ENCODE results near the gene DAZAP2.

The DAZAP2 gene

GRCh38 chr12:51238510-51239334, at the start of gene DAZAP2:
TSS of gene DAZAP2 (plus strand) at chr12:51238826. CDS start at chr12:51238908, 82 bp downstream.
- peak; percentile 84 for DNase-seq

- DNase-seq, result no peak
Observed at GRCh38 chr12:51189790-51190355, 48.8 kb upstream of the DAZAP2 start.

DNA sequence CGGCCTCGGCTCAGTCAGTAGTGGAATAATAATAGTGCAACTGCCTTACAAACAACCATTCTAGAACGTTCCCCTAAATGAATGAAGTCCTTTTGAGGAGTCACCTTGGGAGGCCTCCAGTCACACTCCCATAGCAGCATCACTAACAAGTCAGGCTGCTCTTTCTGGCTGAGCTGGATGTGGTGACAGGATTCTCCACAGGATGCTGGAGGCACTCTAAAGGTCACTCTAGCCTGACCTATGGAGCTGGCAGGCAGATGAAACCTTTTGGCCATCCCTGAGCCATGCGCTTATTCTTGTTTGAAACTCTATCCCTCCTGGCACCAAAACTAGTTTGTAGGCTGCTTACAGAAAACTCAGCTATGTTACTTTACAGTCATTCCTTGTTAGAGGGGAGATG, 47.8 kb upstream of the DAZAP2 start:
- DNase-seq, result no peak

GRCh38 chr12:51191516-51192283, 46.9 kb upstream of the DAZAP2 start:
- DNase-seq, result no peak

DNA sequence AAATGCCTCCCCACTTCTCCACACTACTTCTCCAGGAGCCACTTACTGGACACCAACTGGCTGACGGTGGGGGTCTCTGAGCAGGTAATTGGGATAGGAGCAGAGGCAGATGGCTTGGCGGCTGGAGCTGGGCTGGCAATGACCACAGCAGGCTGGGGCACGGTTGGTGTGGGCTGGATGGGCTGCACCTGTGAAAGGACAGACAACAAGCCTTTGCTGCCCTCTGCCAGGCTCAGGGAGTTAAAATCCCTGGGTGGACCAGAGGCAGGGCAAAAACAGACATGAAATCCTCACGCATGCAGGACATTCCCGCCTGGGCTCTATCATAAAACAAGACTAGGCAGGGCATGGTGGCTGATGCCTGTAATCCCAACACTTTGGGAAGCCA, 46.3 kb upstream of the DAZAP2 start:
- no peak for DNase-seq

- no peak for DNase-seq
Observed at GRCh38 chr12:51195841-51196240, 42.8 kb upstream of the DAZAP2 start.

GRCh38 chr12:51196547-51196946, 42.1 kb upstream of the DAZAP2 start:
- no peak for DNase-seq

DNA sequence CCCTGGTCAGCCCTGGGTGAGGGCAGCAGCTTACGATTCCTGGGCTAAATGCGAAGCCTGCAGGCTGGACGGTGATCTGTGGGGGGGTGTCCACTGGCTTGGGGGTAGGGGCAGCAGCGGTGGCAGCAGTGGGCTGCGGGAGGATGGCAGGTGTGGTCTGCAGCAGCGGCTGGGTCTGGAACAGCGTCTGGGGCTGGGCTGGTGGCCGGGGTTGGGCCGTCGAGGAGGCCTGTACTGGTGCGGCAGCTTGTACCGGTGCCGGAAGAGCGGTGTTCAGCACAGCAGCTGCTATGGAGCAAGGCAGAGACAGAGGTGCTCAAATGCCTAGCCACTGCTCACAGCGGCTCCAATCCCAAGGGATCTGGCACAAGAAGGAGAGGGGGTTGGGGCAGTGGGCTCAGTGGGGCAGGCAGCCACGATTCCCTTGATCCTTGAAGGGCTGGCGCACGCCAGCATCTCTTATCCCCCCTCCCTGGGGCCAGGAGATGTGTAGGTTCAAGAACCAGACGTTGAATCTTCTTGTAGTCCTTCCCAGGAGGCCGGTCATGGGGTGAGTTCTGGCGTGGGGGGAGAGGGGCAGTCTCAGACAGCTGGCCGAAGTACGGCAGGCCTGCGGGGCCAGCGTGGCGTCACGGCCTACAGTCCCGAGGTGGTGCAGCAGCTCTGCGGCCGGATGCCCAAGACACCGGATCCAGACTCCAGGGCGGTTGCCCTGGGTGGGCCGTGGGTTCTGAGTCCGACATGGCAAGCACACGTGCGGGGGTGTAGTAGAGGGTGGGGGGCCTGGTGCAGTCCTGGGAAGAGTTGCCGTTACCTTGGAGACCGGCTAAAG, 40.7 kb upstream of the DAZAP2 start:
- no peak for DNase-seq

DNA sequence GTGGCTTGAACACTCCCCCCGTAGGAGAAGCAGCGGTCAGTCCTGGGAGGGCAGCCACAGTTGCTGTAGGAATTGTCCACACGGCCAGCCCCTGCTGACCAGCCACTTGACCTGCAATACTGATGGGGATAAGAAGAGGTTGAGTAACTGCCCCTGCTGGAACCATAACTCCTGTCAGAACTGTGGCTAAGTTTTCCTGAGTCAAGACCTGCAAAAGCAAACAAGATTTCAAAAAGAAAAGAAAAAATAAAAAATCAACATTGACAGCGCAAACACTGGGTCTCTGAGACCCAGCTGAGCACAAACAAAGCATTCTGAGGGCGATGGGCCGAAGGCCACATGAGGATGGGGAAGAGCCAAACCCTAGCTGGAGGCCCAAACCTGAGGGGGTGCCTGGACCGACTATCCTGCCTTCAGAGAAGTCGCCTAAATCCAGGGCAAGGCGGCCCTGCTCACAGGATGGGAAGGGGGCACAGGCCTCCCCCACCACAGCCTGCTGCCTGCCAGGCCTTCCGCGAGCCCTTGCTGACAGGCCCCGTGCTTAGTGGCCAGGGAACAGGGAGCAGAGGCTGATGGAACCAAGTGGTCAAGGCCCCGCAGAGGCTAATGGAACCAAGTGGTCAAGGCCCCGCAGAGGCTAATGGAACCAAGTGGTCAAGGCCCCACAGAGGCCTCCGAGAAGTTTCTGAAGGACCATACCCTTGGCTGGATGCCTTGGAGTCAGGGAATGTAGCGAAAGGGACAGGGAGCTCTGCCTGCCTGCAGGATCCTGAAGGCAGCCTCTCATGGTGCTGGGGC, 39.9 kb upstream of the DAZAP2 start:
- no peak for DNase-seq

DNA sequence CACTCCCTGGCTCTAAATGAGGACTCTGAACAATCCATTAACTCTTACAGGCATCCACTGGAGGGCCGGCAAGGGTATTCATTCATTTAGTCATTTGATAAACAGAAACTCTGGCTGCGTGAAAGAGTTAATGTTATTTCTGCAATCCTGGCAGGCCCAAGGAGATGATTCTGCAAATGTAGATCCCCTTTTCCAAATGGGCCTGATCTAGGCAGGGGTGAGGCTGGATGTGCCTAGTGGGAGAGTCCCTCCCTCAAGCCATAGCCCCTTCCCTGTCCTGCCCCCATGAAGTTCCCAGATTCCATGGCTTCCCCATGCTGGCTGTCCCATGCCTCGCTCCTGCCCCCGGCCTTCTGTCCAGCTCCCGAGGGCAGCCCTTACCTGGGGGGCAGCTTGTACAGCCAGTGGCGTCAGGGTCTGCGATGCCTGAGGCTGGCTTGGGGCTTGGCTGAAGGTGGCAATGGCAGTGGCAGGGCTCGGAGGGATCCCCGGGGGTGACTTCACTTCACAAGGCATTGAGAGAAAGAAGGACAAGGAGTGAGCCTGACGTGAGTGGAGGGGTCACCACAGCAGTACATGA, 39.2 kb upstream of the DAZAP2 start:
- DNase-seq, result no peak

DNA sequence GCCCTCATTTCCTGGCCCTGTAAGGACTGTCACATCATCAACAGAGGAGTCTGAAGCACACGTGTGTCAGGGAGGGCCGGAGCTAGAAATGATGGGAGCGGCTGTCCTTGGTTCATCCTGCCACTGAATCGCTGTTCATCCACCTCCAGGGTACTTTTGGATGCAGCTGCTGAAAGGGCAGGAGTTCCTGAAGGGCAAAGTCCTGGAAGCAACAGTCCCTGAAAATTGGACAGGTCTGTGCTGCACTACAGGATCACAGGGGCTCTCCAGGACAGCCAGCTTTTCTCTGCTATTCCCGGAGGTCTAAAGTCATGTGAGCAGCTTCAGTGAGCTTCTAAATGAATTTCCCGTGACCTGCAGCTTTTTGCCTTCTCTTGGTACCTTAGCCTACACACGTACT, 38.5 kb upstream of the DAZAP2 start:
- no peak for DNase-seq

DNA sequence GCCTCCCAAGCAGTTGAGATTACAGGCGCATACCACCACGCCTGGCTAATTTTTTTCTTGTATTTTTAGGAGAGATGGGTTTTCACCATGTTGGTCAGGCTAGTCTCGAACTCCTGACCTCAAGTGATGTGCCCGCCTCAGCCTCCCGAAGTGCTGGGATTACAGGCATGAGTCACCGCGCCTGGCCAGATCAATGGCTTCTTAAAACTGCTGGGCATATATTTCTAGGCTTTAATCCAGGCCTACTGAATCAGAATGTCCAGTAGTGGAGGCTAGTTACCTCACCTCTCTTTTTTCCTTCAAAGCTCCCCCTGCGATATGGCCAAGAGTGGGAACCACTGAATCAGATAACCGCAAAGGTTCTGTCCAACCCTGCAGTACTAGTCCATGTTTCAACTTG, 37.8 kb upstream of the DAZAP2 start:
- no peak for DNase-seq

- DNase-seq, result no peak
Observed at GRCh38 chr12:51202718-51203117, 35.9 kb upstream of the DAZAP2 start.

DNA sequence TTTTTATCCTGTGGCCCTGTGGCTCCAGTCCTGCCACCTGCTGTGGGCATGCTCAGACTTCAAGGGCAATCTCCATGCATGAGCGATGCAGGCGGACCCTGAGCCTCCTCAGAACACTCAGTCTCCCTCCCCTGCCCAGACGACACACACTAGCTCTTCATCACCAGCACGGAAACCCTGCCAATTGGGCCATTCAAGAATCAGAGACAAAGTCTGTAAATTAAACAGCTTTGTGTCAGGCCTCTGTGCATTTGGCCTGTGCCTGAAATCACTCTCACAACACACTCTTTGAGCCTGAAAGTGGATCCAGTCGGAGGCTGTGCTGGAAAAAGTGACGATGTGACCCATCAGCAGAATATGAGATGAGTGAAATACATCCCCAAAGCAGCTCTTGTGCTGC, 33.3 kb upstream of the DAZAP2 start:
- no peak for DNase-seq

DNA sequence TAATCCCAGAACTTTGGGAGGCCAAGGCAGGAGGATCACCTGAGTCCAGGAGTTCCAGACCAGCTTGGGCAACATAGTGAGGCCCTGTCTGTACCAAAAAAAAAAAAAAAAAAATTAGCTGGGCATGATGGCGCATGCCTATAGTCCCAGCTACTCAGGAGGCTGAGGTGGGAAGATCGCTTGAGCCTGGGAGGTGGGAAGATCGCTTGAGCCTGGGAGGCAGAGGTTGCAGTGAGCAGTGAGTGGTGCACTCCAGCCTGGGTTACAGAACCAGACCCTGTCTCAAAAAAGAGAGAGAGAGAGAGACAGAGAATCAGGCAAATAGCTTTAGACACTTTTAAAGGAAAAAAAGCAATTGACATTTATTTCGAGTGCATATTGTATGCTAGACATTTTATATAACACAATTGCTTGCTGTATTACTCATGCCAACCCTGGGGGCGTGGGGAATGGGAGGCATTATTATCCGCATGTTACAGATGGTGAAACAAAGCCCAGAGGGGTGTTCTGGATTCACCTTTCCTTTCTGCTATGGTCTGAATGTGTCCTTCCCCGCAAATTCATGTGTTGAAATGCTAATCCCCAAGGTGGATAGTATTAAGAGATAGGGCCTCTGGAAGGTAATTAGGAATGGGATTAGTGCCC, 30.5 kb upstream of the DAZAP2 start:
- no peak for DNase-seq

DNA sequence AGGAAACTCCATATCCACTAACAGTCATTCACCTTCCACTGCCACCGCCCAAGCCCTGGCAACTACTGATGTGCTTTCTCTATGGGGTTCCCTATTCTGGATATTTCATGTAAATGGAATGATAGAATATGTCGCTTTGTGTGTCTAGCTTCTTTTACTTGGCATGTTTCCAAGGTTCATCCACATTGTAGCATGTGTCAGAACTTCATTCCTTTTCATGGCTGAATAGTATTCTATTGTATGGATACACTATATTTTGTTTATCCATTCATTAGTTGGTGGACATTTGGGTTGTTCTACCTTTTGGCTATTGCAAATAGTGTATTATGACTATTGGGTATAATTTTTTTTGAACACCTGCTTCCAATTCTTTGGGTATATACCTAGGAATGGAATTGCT, 29.4 kb upstream of the DAZAP2 start:
- no peak for DNase-seq

- DNase-seq, result no peak
Observed at GRCh38 chr12:51210690-51211395, 27.8 kb upstream of the DAZAP2 start.

- no peak for DNase-seq
Observed at GRCh38 chr12:51214895-51215294, 23.7 kb upstream of the DAZAP2 start.

- DNase-seq, result no peak
Observed at GRCh38 chr12:51216642-51217041, 22.0 kb upstream of the DAZAP2 start.

DNA sequence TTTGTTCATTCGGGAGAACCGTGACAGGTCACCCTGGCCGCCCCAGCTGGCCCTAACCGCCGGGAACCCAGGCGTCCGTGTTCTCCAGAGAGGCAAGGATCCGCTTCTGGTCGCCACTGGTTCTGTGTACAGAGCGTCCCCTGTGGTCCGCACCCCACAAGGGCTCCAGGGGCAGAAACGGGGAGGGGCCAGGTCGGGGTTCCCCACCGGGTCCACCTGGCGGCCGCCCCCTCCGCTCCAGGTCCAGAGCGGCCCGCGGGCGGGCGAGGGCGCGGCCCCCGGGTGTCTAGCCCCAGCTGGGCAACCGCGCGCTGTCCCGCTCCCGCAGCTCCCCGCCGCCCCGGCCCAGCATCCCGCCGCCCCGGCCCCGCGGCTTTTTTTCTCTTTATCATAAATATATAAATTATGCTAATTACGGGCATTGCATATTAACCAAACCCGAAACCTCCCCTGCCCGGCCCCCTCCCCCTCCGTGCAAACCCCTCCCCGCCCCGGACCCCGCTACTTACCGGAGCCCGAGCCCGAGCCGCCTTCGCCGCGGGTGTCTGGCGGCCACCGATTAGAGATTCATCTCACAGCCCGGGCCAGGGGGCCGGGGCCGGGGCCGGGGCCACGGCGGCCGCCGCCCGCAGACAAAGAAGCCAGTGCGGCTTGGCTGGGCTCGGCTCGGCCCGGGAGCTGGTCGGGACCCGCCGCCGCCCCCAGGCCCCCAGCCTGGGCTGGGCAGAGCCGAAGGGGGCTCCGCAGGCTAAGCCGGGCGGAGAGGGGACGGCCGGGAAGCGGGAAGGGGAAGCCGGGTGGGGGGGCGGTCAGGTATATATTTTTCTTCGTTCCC, 21.3 kb upstream of the DAZAP2 start:
- no peak for DNase-seq
